22Rv1 (cell line): ENCODE data around the gene NUP93.

Experiments used
- CTCF ChIP-seq: fragments of 450-650 bp; IDR thresholded peaks from 2 replicates; pipeline ENCODE4 v1.5.1; 2017; ENCODE audit warnings: mild to moderate bottlenecking
- ZFX ChIP-seq: fragments of 450-650 bp; IDR thresholded peaks from 2 replicates; pipeline ENCODE4 v1.6.1; 2017; ENCODE audit warnings: antibody characterized with exemption, borderline replicate concordance

GRCh38 chr16:56830669-56831068 is 100.7 kb downstream of the NUP93 start:
- TF ChIP-seq CTCF, result no peak
- TF ChIP-seq ZFX, result no peak
